Activated T-cell treated with anti-CD3 and anti-CD28 coated beads, Interleukin-2, amount 50 U/mL, for 48 hours (primary cell): ENCODE results near the gene UQCRHL.
A peak's percentile ranks its signal among the peaks of the same experiment; 100 is the strongest.

ENCODE experiments used
- DNase-seq, 2 experiments: peaks; one replicate each; pipeline ENCODE4 v3.0.0-alpha.2; 2020

UQCRHL gene

GRCh38 chr1:15796086-15796462 is 11.4 kb downstream of the UQCRHL start:
- no peak for DNase-seq

GRCh38 chr1:15788624-15789301 is 18.7 kb downstream of the UQCRHL start:
- no peak for DNase-seq

GRCh38 chr1:15786581-15786980 is 20.9 kb downstream of the UQCRHL start:
- no peak for DNase-seq

DNA sequence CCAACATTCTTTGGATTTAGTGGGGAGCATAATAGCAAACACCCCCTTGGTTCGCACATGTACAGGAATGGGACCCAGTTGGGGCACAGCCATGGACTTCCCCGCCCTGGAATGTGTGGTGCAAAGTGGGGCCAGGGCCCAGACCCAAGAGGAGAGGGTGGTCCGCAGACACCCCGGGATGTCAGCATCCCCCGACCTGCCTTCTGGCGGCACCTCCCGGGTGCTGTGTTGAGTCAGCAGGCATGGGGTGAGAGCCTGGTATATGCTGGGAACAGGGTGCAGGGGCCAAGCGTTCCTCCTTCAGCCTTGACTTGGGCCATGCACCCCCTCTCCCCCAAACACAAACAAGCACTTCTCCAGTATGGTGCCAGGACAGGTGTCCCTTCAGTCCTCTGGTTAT is 21.8 kb downstream of the UQCRHL start:
- DNase-seq = no peak

GRCh38 chr1:15777909-15778707 is 29.3 kb downstream of the UQCRHL start:
- no peak for DNase-seq

DNA sequence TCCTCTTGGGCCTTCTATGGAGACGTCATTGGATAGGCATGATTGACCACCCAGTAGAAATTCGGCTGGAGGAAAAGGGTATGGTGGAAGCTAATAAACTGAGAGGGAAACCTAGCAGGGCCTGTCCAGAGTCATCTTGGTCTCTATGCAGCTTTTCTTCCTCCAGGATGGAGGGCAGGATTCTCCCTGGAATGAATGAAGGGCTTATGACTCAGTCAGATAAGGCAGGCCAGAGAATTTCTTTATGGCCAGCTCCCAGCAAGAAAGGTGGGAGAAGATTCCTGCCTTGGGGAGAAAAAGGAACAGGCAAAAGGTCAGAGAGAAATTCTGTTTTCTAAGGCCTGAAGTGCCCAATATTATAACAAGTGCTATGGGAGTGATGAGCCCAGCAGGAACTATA is 31.7 kb downstream of the UQCRHL start:
- DNase-seq = no peak

DNA sequence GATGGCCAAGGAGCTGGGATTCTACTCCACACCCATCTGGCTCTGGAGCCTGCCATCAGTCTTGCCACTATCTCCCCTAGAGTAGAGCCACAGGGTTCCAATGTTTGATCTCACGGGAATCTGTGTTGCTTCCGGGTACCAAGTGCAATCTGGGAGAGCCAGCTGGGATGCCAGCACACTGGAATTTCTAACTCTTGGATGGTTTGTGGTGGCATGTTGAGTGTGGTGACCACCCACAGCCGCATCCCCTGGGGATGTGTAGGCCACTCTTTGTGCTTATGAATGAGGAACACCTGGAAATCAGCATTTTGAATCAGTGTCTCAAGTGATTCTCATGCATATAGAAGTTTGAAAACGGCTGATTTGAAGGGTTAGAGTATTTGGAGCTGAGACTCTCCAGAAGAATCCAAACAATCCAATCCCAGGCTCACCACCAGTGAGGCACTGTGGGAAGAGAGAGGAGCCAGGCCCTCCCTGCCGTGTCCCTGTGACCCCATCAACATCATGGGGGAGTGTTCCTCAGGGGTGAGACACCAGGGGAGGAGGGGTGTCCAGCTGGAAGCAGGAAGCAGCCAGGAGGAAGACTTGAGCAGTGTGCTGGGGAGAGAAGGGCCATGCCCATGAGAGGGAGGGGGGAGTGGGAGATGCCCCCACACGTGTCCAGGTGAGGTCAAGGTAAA is 35.5 kb downstream of the UQCRHL start:
- DNase-seq = no peak

DNA sequence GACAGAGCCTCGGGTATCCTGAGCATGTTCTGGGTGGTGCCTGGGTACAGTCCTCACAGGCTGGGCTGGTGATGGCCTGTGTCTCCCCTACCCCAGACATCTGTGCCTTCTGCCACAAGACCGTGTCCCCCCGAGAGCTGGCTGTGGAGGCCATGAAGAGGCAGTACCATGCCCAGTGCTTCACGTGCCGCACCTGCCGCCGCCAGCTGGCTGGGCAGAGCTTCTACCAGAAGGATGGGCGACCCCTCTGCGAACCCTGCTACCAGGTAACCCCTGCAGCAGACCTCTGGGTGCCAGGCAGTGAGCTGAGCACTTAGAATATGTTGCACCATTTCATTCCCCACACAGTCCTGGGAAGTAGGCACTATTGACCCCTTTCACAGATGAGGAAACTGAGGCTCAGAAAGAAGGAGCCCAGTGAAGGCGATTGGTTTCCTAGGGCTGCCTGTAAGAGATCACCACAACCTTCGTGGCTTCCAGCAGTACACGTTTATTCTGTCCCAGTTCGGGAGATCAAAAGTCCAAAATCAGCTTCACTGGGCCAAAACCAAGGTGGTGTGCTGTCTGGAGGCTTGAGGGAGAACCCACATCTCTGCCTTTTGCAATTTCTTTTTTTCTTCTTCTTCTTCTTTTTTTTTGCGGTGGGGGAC is 37.0 kb downstream of the UQCRHL start:
- DNase-seq = no peak

- DNase-seq = no peak
These were observed 39.1 kb downstream of the UQCRHL start for GRCh38 chr1:15768388-15768787.

DNA sequence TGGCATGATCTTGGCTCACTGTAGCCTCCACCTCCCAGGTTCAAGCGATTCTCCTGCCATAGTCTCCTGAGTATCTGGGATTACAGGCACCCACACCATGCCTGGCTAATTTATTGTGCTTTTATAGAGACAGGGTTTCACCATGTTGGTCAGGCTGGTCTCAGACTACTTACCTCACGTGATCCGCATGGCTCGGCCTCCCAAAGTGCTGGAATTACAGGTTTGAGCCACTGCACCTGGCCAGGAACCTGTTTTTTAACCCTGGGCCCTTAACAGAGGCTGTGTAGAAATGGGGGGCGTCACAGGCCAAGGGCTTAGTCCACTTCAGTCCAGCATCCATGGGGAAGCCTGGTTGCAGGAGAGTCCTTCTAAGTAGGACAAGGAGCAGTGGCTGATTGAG is 39.5 kb downstream of the UQCRHL start:
- DNase-seq = no peak

DNA sequence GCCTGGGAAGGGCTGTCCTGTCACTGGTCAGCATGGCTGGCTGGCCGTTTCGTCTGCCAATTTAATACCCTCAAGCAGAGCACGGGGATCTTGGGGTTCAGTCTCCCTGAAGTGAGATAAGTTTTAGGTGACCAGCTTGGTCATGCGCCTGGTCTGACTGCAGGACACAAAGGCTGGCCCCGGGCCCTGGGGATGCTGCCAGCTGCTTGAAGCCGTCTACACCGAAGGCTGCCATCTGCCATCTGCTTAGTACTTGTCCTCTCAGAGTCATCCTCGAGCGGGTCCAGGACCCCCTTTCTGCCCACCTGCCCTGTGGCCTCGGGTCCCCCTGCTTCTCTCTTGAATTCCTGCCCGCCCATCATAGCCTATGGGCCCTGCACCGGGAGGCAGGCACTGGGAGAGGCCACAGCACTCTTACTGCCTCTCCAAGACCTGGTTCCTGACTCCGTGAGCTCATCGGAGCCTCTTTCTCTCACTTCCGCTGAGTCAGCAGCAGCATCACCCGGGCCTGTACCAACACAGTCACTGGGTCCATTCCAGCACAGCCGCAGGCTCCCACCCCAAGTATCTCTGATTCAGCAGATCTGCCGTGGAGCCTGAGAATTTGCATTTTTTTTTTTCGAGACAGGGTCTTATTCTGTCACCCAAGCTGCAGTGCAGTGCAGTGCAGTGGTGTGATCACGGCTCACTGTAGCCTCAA is 41.8 kb downstream of the UQCRHL start:
- no peak for DNase-seq

DNA sequence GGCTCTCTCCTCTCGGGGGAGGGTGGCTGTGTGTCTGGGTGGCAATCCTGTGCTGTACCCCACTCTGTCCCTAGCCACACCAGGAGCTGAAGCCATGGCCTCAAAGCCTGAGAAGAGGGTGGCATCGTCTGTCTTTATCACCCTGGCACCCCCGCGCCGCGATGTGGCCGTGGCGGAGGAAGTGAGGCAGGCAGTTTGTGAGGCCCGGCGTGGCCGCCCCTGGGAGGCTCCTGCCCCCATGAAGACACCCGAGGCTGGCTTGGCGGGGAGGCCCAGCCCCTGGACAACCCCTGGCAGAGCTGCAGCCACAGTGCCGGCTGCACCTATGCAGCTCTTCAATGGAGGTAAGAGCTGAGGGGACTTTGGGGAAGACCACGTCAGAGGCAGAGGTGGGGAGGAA is 42.6 kb downstream of the UQCRHL start:
- no peak for DNase-seq

- no peak for DNase-seq
These were observed 43.1 kb downstream of the UQCRHL start for GRCh38 chr1:15764269-15764764.

- no peak for DNase-seq
These were observed 44.9 kb downstream of the UQCRHL start for GRCh38 chr1:15762546-15762945.

GRCh38 chr1:15761366-15762128 is 45.9 kb downstream of the UQCRHL start:
- no peak for DNase-seq

DNA sequence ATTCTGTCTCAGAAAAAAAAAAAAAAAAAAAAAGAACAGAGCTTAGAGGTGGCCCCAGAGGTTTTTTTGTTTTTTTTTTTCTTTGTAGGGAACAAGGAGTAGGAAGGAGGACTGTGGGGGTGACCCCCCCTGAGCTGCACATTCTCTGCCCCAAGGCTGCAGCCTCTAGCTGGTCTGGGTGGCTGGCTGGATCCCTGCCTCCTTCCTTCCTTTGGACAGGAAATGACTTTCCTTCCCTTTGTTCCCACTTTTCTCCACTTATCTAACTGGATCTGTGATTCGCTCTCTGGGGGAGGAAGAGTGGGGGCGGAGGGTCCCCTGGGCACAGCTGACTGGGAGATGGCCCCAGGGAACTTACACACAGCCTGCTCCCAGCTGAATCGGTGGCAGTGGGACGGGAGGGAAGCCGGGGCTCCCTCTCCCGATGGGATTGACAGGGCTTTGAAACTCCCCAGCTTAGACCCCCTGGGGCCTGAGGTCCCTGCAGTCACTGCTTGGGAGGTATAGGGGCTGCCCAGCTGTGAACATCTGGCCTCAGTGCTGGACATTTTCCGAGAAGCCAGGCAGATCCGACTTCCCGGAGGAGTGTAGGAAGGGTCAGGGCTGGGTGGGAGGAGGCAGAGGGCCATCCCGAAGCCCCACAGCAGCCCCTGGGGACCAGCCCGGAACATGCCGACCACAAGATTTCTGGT is 46.8 kb downstream of the UQCRHL start:
- DNase-seq = no peak

DNA sequence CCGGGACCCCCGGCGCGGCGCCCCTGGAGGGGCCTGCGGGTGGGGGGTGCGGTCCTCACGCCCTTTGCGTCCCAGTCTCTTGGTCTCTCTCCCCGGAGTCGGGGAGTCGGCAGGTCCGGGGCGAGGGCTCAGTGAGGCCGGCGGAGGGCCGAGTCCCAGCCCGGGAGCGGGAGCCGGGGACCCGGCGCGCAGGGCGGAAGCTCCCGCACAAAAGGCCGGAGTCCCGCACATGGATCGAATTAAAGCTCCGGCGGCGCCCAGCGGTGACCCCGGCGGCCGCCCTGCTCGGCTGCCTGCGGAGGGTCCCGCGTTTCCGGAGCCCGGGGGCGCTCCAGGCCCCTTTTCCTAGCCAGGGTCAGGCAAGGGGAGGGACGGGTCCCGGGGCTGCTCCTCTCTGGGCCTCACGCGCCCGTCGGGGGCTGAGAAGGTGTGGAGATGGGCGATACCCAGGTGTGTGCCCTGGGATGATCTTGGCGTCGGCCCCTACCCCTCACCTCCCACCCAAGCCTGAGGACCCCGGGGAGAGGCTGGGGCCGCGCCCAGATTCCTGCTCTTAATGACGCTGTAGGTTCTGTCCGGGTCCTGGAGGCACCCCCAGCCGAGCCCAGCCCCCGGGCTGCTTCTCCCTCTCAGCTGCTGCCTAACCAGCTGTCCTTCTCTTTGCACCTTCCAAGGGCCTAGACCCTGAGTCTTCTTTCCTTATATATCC is 48.3 kb downstream of the UQCRHL start:
- DNase-seq = peak in 1 of 2 experiments; percentile 22

- DNase-seq = no peak
These were observed 49.0 kb downstream of the UQCRHL start, which contains the start of gene FBLIM1 for GRCh38 chr1:15758343-15758931. FBLIM1 (plus strand) TSS chr1:15758795; CDS start chr1:15764984, 6,189 bp downstream.

DNA sequence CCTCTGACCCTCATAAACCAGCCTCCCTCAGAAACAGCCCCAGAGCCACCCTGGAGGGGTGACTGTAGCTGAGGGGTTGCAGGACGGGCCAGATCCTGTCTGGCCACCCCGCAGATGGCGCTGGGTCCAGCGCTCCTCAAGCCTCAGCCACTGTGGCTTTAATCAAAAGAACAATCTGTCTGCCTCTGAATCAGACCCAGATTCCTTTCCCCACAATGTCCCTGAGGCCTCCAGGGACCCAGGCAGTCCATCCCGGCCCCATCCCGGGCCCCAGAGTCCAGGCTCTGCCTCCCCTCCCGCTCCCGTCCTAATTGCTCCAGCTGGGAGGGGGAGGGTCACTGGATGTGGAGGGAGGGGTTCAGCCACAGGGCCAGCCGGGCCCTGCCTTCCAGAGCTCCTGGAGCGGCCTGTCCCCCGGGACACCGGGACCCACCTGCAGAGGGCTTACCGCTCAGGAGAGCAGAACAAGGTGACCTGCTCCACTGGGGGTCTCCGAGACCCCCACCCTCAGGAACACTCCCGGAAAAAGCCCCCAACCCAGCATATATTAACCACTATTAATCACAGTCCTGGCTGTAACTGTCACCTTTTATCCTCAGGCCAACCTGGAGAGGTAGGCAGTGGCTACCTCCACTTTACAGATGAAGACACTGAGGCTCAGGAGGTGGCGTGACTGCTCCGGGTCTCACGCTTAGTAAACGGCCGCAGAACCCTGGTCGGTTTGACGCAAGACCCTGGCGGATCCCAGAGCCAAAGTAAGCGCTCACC is 49.7 kb downstream of the UQCRHL start:
- DNase-seq = no peak
